ENCODE data around the gene SPDYE2B.
"Not testable (repeated sequence)": the region's sequence is repeated elsewhere in the genome, so short reads cannot be mapped to it uniquely, and the experiment has no call there.

Gene SPDYE2B

GRCh38 chr7:102638848-102639247 is 11.3 kb upstream of the SPDYE2B start:
- DNase-seq (ENCODE audit: extremely low read depth, low read depth): not testable (repeated sequence)

- DNase-seq (ENCODE audit: extremely low read depth, low read depth): not testable (repeated sequence)
Observed at GRCh38 chr7:102642691-102643090, 7.4 kb upstream of the SPDYE2B start, which contains the start of gene UPK3BL1. UPK3BL1 (minus strand) TSS chr7:102642791; CDS start chr7:102642741, 50 bp downstream.

DNA sequence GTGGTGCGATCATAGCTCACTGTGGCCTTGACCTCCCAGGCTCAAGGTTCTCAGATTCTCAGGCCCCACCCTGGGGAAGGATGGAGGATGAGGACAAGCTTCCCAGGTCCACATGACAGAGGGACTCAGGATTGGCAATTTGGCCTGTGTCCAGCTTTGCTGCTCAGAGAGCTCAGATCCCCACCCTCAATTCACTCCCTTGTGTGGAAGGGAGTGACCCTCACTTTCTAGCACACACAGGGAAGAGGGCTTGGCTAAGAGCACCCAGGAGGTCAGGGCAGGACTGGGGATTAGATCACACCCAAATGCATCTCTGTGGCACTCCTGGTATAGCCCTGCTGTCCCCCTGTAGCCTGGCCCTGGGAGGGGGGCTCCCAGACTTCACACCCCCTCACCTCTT is 6.7 kb upstream of the SPDYE2B start:
- not testable (repeated sequence) for DNase-seq (ENCODE audit: extremely low read depth, low read depth)

DNA sequence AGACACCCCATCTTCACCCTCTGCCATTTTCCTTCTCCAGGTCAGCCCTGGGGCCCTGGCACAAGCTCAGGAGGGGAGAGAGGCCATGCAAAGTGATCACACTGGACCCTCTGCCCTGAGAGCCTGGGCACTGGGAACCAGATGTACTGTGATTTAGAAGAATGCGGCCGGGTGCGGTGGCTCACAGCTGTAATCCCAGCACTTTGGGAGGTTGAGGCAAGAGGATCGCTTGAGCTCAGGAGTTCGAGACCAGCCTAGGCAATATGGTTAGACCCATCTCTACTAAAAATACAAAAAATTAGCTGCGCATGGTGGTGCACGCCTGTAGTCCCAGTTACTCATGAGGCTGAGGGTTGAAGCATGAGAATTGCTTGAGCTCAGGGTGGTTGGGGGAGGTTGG is 2.3 kb upstream of the SPDYE2B start:
- not testable (repeated sequence) for DNase-seq (ENCODE audit: extremely low read depth, low read depth)

DNA sequence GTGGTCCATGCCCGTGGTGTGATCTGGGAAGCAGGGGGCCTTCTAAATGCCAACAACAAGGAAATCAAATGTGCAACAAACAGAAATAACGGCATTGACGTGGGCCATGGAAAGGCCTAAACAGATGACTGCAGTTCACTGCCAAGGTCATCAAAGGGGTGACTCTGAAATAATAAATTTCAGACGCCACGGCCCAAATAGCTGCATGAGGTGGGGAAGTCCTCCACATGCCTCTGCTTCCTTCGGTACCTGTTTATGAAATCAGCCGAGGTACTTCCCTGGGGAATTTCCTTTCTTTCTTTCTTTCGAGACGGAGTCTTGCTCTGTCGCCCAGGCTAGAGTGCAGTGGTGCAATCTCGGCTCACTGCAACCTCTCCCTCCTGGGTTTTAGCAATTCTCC is 14.6 kb downstream of the SPDYE2B start:
- not testable (repeated sequence) for DNase-seq (ENCODE audit: extremely low read depth, low read depth)

- DNase-seq (ENCODE audit: extremely low read depth, low read depth): not testable (repeated sequence)
Observed at GRCh38 chr7:102666850-102667249, 16.7 kb downstream of the SPDYE2B start.

DNA sequence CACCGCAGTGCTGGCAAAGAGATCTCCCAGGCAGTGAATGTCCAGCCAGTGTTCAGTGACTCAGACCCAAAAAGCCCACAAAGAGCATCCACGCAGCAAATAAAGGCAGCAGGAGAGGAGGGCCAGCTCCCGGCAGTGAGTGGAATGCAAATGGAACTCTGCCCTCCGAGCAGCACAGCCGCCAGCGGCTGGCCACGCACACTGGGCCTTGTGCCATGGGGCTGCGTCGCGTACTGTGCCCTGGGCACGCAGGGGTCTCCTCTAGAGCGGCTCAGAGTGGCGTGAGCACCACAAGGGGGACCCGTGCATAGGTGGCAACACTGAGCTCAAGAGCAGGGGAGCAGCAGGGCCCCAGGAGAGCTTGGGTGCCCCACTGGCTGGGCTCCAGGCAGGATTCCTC is 17.4 kb downstream of the SPDYE2B start:
- not testable (repeated sequence) for DNase-seq (ENCODE audit: extremely low read depth, low read depth)

- DNase-seq (ENCODE audit: extremely low read depth, low read depth): not testable (repeated sequence)
Observed at GRCh38 chr7:102671166-102671955, 21.2 kb downstream of the SPDYE2B start, which contains the start of gene POLR2J2. POLR2J2 (minus strand) TSS chr7:102671663; CDS start chr7:102671601, 62 bp downstream.

DNA sequence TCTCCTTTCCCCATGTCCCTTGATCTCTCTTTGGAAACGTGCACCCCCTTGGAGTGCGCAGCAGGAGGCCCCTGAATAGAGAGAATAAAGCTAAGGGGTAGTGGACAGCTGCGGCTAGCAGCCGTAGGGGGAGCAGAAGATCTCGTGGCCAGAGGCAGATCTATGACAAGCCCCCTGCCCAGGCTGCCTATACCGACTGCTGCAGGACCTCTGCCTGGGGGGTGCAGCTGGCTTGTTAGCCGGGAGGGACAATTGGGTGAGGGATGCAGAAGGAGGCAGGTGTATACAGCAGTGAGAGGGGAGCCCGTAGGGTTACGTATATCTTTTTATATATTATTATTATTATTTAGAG is 21.8 kb downstream of the SPDYE2B start:
- DNase-seq (ENCODE audit: extremely low read depth, low read depth): not testable (repeated sequence)

GRCh38 chr7:102673447-102674067 is 23.4 kb downstream of the SPDYE2B start:
- not testable (repeated sequence) for DNase-seq (ENCODE audit: extremely low read depth, low read depth)

- not testable (repeated sequence) for DNase-seq (ENCODE audit: extremely low read depth, low read depth)
Observed at GRCh38 chr7:102675545-102675944, 25.4 kb downstream of the SPDYE2B start.

DNA sequence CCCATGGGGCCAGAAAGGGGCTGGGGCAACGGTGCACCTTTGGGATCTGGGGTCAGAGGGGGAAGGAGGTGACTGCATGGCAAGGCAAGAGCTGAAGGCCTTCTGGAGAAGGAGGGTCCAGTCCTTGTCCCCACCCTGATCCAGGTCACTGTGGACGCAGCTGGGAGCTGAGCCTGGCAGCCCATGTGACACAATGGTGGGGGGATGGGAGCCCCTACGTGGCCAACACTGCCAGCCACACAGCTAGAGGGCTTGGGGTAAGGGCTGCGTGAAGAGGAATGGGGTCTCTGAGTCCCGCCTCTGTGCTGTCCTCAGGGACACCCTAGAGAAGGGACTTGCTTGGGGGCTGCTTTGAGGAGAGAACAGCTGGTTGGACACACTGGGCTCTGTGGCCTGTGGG is 30.7 kb downstream of the SPDYE2B start:
- DNase-seq (ENCODE audit: extremely low read depth, low read depth): not testable (repeated sequence)

GRCh38 chr7:102682560-102682959 is 32.4 kb downstream of the SPDYE2B start:
- DNase-seq (ENCODE audit: extremely low read depth, low read depth): not testable (repeated sequence)

GRCh38 chr7:102688299-102689036 is 38.3 kb downstream of the SPDYE2B start:
- DNase-seq (ENCODE audit: extremely low read depth, low read depth): not testable (repeated sequence)

GRCh38 chr7:102689436-102690282 is 39.5 kb downstream of the SPDYE2B start:
- not testable (repeated sequence) for DNase-seq (ENCODE audit: extremely low read depth, low read depth)

- DNase-seq (ENCODE audit: extremely low read depth, low read depth): not testable (repeated sequence)
Observed at GRCh38 chr7:102690602-102691001, 40.5 kb downstream of the SPDYE2B start.

GRCh38 chr7:102694008-102694407 is 43.9 kb downstream of the SPDYE2B start:
- DNase-seq (ENCODE audit: extremely low read depth, low read depth): not testable (repeated sequence)

GRCh38 chr7:102695033-102695552 is 45.0 kb downstream of the SPDYE2B start:
- DNase-seq (ENCODE audit: extremely low read depth, low read depth): not testable (repeated sequence)

- DNase-seq (ENCODE audit: extremely low read depth, low read depth): not testable (repeated sequence)
Observed at GRCh38 chr7:102696009-102696408, 45.9 kb downstream of the SPDYE2B start.
